ENCODE data around the gene SIKE1.
A peak's percentile ranks its signal among the peaks of the same experiment; 100 is the strongest.
"Not testable (repeated sequence)": the region's sequence is repeated elsewhere in the genome, so short reads cannot be mapped to it uniquely, and the experiment has no call there.

Gene SIKE1

DNA sequence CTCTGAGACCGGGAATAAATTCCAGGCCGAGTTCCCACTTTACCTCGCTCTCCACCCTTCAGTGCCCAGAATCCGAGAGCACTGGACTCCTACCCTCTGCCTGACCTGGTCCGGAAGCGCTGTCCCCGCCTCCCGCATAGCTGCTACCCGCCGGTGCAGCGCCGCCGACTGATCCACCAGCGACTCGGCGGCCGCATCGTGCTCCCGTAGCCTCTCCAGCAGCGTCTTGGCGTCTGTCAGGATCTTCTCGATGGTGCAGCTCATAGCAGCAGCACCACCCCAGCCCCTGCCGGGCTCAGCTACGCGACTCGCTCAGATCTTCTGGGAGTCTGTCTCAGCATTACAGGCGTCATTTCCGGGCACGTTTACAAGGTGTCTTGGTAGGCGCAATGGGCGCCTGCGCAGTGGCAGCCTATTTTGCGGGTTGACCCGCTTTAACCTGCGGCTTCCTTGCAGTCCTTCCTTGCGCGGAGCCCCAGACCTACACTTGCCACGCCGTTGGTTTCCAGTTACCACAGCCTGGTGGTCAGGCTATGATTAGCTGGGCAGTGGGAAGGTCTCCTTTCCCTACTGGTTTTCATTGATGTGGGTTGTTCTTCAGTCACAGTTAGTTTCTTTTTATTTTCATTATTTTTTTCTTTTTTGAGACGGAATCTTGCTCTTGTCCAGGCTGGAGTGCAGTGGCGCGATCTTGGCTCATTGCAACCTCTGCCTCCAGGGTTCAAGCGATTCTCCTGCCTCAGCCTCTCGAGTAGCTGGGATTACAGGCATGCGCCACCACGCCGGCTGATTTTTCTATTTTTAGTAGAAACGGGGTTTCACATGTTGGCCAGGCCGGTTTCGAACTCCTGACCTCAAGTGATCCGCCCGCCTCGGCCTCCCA is at the start of gene SIKE1:
Gene SIKE1, minus strand, starts transcription at position 342 of the 883 bp plus-strand sequence. Its CDS starts 78 bp downstream, at position 264.
- DNase-seq: peak; percentile 98

DNA sequence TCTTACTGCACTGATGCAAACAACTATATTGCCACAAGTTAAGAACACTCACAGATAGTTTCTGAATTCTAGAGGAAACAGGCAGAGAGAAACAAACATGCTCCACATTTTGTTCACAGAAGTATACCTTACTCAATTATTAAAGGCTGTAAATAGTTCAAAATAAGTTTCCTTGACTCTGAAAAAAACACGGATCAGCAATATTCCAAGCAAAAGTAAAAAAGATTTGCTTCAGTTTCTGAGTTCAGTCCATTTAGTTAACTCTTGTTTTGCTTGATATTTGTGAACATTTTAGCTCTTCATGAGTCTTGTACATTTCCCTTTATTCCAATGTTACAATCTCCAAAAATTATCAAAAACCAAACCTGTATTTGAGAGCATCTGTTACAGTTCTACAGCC is 49.6 kb upstream of the SIKE1 start:
- DNase-seq: not testable (repeated sequence)

DNA sequence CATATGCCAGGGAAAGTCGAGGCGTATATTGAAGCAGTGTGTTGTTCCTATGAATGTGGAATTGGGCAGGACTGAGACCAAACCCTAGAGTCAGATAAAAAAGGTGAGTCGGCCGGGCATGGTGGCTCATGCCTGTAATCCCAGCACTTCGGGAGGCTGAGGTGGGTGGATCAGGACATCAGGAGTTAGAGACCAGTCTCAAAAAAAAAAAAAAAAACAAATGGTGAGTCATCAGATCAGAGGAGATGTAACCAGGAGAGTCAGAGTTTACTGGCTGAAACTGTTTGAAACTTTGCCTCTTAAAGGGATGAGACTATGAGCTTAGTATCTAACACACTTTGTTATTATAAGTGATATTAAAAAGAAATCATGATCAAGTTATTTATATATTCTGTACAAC is 47.8 kb upstream of the SIKE1 start:
- no peak for DNase-seq

DNA sequence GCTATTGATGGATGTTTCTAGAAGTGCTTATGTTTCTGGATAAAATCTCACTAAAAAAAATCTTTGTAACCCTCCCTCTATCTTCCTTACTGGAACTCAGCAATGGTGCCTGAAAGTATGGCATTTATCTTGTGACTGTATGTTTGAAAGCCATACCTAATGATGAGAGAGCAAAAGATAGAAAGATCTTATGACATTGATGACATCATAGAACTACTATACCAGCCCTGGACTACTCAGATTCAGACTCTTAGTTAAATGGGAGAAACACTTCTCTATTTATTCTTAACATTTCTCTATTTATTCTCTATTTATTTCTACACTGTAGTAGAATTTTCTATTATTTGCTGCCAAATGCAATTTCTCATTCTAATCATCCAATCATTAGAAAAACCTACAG is 41.5 kb upstream of the SIKE1 start:
- DNase-seq: no peak

DNA sequence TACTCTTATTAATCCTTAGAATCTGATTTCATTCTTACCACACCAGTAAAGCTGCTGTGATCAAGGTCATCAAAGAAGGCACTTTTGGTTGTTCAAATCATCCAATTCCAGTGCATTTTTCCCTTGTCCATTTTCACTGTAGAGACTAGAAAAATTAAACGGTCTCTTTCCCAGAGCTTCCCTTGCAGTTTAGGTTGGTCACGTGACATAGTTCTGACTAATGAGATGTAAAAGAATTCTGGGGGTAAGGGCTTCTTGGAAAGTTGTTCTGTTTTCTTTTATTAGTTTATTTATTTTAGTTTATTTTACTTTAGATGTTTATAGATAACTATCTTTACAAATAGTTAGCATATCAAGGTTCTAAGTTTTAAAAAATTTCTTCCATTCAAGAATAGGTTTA is 39.9 kb upstream of the SIKE1 start:
- DNase-seq: no peak

DNA sequence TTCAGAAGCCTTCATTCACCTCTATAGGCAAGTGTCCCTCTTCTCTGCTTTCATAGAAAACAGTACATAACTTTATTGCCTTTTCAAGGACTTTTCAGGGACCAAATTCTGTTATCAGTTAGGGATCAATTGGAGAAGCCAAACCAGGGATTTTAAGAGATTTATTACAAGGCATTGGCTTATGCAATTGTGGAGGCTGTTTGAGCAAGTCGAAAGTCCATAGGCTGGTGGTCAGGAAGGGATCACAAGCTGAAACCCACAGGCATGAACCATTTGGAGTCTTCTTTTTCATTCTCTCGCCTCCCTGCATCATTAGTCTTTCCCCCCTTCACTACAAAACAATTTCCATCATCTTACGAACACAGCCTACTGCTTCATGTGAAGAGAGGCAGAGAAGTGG is 39.4 kb upstream of the SIKE1 start:
- DNase-seq: no peak

DNA sequence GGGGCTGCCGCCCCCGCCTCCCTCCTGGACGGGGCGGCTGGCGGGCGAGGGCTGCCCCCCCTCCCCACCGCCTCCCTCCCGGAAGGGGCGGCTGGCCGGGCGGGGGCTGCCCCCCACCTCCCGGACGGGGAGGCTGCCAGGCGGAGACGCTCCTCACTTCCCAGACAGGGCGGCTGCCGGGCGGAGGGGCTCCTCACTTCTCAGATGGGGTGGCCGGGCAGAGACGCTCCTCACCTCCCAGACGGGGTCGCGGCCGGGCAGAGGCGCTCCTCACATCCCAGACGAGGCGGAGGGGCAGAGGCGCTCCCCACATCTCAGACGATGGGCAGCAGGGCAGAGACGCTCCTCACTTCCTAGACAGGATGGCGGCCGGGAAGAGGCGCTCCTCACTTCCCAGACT is 24.0 kb upstream of the SIKE1 start:
- DNase-seq: not testable (repeated sequence)

DNA sequence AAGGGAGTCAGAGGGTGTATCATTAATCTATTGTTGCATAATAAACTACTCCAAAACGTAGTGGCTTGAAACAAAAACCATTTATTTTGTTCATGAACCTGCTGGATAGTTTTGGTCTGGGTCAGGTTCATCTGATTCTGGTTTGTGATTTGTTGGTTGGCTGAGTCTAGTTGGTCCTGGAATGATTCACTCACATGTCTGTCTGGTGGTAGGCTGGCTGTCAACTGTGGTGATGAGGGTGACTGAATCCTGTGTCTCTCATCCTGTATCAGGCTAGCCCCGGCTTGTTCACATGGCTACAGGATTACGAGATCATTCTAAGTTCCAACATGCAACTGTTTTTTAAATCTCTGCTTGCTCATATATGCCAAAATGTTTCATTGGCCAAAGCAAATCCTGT is 22.5 kb upstream of the SIKE1 start:
- DNase-seq: no peak

DNA sequence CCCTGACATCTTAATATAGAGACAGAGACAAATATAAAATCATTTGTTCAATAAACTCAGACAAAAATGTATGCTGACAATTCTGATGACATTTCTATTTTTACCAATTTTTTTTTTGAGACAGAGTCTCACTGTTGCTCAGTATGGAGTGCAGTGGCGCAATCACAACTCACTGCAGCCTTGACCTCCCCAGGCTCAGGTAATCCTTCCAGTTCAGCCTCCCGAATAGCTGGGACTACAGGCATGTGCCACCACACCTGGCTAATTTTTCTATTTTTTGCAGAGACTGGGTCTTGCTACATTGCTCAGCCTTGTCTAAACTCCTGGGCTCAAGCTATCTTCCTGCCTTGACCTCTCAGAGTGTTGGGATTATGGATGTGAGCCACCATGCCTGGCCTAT is 13.6 kb upstream of the SIKE1 start:
- DNase-seq: no peak

DNA sequence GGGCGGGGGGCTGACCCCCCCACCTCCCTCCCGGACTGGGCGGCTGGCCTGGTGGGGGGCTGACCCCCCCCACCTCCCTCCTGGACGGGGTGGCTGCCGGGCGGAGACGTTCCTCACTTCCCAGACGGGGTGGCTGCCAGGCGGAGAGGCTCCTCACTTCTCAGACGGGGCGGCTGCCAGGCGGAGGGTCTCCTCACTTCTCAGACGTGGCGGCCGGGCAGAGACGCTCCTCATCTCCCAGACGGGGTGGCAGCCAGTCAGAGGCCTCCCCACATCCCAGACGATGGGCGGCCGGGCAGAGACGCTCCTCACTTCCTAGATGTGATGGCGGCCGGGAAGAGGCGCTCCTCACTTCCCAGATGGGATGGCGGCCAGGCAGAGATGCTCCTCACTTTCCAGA is 10.1 kb upstream of the SIKE1 start:
- not testable (repeated sequence) for DNase-seq

DNA sequence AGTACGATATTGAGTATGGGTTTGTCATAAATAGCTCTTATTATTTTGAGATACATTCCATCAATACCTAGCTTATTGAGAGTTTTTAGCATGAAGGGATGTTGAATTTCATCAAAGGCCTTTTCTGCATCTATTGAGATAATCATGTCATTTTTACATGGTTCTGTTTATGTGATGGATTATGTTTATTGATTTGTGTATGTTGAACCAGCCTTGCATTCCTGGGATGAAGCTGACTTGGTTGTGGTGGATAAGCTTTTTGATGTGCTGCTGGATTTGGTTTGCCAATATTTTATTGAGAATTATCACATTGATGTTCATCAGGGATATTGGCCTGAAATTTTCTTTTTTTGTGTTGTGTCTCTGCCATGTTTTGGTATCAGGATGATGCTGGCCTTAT is 6.0 kb upstream of the SIKE1 start:
- DNase-seq: not testable (repeated sequence)

DNA sequence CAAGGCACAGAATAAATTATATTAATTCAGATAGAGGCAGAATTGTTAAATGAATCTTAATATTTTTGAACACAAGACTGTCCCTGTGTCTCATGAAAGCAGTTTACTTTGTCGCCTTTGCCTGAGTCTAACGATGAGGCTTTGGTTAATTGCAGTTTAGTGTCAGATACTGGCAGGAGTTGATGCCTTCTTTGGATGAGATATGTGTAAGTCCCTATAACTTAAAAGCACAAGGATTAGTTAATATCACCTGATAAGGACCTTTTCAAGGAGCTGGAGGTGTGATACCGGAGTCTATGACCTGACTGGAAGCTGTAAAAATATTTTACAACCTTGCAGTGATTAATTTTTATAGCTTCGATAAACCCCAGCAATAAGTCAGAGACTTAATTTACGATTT is 2.0 kb upstream of the SIKE1 start:
- no peak for DNase-seq

DNA sequence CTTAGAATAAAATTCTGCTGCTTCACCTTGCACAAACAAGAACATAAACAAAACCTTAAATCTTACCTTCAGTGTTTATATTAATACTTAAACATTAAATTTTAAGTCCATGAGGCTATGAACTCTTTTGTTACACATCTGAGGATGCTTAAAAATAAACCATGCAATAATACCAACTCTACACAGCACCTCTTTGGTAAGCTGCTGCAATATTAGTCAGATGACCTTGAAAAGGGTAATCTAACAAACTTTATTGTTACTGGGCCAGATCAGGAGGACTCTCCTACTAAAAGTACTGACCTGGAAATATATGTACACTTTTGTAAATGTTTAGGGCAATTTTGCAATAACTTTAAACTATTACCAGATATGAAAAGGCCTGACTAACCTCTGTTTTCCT is 763 bp downstream of the SIKE1 start:
- no peak for DNase-seq

DNA sequence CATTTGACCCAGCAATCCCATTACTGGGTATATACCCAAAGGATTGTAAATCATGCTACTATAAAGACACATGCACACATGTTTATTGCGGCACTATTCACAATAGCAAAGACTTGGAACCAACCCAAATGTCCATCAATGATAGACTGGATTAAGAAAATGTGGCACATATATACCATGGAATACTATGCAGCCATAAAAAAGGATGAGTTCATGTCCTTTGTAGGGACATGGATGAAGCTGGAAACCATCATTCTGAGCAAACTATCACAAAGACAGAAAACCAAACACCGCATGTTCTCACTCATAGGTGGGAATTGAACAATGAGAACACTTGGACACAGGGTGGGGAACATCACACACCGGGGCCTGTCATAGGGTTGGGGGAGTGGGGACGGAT is 3.8 kb downstream of the SIKE1 start:
- DNase-seq: not testable (repeated sequence)

DNA sequence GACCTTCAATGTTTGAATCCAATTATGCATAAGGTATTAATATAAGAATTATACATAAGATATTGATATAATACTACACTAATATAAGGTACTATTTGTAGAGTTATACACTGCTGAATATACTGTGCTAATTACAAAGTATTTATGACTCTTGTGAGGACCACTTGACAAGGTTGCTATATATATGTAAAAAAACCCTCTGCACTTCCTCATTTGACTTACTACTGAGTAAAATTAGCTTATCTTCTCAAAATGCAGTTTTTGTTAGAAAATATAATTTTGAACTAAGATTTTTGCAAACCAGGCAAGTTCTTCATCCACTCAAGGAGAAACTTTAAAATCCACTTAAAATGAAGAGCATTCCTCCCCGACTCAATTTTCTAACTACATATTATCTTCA is 8.5 kb downstream of the SIKE1 start:
- no peak for DNase-seq

DNA sequence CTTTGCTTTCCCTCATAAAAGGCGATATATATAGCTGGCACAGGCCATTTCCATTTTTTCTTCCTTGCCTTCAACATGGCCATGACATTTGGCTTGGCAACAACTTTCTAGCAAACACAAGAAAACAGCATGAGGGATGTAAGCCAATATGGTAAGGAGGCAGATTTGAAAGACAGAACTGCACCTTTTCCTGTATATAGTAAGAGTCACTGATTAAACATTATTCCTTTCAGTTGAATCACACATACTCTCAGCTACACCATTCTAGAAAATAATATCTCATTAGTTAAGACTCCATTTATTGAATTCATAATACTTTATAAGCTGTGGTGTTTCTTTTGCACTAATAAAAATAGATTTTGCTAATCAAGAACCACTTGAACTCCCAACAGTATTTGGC is 9.5 kb downstream of the SIKE1 start:
- DNase-seq: no peak

DNA sequence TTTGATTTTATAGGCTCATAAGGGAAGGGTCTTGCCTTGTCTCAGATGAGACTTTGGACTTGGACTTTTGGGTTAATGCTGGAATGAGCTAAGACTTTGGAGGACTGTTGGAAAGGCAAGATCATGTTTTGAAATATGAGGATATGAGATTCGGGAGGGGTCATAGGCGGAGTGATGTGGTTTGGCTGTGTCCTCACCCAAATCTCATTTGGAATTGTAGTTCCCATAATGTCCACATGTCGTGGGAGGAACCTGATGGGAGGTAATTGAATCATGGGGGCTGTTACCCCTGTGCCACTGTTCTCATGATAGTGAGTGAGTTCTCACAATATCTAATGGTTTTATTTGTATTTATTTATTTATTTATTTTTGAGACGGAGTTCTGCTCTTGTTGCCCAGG is 15.8 kb downstream of the SIKE1 start:
- DNase-seq: no peak

DNA sequence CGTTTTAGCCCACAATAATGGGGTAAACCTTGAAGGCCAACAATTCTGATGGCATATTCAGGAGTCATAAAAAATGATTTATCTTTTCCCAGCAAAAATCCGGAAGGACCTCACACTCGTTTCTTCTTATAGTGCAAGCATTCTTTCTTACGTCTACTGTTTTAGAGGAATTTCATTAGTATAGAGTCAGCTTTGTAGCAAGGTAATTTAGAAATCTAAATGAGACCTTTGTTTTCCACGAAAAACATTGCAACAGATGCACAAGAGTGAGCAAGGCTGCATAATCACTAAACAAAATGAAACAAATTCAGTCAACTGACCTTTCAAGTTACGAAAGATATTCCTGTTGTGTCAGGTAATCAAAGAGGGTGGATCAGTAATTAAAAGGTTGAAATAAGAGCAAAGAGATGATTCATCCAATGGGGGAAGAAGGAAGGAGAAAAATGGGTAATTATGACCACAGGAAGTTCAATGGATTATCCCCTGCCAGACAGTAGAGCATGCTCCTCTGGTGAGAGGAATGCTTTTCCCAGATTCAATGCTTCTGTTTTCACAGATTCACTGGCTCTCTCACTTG is 22.1 kb downstream of the SIKE1 start:
- no peak for DNase-seq

DNA sequence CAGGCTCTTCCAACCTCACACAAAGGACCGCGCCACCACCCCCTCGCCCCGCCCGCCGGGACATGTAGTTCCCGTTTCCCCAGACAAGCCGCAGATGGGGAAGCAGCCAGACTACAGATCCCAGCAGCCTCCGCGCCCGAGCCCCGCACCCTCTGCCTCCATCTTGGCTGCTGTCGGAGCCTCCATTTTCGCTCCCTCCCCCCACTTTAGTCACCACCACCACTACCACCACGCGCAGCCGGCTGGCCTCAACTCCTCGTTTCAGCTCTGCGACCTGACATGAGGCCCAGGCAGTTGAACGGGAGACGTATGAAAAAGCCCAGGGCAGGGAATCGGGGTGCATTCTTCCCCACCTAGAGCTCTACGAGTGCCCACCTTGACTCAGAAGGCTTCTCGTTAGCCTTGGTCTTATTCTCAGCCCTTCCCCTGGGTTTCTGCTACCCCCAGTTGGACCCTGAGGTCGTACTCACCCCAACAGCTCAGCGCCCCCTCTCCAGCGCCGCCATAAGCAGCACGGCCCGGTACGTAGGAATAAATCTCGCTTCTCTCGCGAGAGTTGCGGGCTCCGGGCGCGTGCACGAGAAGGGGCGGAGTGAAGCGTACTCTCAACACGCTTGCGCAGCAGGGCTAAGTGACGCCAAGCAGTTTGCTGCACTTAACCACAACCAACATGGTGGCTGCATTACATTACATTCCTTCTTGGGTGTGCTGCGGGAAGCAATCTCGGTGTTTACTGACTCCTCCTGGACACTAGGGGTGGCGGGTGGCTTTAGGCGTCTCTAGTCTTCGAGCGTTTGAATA is 22.8 kb downstream of the SIKE1 start, which contains the start of gene CSDE1:
Gene CSDE1, minus strand, starts transcription at position 530 of the 801 bp plus-strand sequence. CDS start 18,094 bp downstream, outside the sequence.
- peak; percentile 99 for DNase-seq

DNA sequence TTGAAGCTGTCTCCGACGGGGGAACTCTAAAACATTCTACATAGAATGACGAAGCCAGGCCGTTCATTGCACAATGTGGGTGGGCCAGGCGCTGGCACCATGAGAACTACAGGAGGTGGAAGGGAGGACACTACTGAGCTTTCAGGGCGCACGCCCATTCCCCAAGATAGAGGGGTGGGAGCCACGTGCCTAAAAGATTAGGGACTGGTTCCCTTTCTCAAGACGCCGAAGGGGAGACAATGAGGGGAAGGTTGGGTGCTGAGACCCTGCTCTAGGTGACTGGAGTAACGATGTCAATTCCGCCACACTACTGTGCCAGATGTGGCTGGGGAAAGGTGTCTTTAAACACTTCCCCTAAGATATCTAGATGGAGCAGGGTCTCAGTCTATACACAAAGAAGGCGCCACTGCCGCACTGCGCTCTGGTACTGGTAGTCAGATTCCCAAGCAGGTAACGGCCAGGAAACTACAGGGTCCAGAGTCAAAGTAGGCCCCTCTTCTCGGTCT is 23.5 kb downstream of the SIKE1 start:
- DNase-seq: no peak

DNA sequence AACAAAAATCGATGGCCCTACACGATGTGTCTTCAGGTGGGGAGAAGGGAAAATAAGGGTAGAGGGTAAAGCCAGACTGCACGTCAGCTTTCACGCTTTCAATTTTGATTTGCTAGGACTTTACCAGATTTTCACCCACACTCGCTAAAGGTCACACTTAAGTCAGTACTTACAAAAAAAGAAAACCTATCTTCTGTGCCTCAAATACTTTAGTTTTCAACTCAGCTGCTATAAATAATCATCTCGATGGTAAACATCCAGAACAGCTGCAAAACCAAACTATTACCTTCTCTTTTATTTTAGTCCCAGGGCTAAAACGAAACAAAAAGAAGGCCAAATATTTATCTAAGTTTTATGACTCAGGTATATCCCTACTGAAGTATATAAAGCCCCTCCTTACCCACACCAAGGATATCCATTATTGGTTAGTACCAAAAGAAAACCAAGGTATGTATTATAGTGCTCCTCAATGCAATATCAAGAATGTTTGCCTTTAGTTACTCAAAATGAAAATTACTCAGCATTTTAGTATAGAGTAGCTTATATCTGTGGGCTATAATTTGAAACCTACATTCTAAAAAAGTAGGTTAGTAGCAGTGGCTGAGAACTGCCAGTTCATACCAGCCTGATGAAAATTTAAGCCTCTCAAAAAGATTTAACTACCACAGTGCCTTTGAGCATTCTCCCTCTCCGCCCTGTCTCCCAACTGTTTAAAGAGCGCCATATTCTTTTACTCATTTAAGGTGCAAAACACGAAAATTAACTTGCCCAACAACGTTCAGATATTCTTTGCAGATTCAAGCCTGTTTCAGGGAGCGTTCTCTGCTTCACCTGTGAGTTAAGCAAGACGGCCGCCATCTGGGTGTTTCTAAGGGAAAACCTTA is 24.2 kb downstream of the SIKE1 start:
- DNase-seq: no peak
